GM23338 (cell line): ENCODE data around the gene QRICH2. TPM values are rescaled to one million over a fixed set of nuclear protein-coding genes. Genes with fewer than 3 reads are reported as not detected.

Source experiments
- ATAC-seq: fragments of 200-7000 bp; cut with Tn5 transposase; 3 replicates; pipeline ENCODE4 v1.9.1; 2020
- DNase-seq: peaks from one replicate; pipeline ENCODE4 v3.0.0-alpha.2; 2015; ENCODE audit warnings: low spot score
- H2AFZ ChIP-seq: fragments of 200-600 bp; sonication (generic); 2 replicates; pipeline ENCODE4 v1.8.0; 2016; ENCODE audit warnings: antibody characterized with exemption, mild to moderate bottlenecking, moderate library complexity
- H3F3A ChIP-seq: fragments of 200-600 bp; sonication (generic); replicated peaks from 2 replicates; pipeline ENCODE4 v1.8.0; 2017; ENCODE audit warnings: antibody characterized with exemption, mixed run types, low read depth
- H3K27ac ChIP-seq: fragments of 200-600 bp; sonication (generic); 2 replicates; pipeline ENCODE4 v1.6.1; 2016; ENCODE audit warnings: low read depth
- H3K27me3 ChIP-seq: fragments of 200-600 bp; sonication (generic); 2 replicates; pipeline ENCODE4 v1.8.0; 2016; ENCODE audit warnings: mild to moderate bottlenecking, mixed run types, moderate library complexity; ENCODE audit not compliant: insufficient read depth
- H3K36me3 ChIP-seq: fragments of 200-600 bp; sonication (generic); 2 replicates; pipeline ENCODE4 v1.8.0; 2016; ENCODE audit warnings: mild to moderate bottlenecking; ENCODE audit not compliant: insufficient read depth
- H3K4me1 ChIP-seq: fragments of 200-600 bp; sonication (generic); 2 replicates; pipeline ENCODE4 v1.8.0; 2016; ENCODE audit warnings: mild to moderate bottlenecking, moderate library complexity; ENCODE audit not compliant: insufficient read depth
- H3K4me2 ChIP-seq: fragments of 200-600 bp; sonication (generic); 2 replicates; pipeline ENCODE4 v1.7.1; 2017; ENCODE audit warnings: mixed run types
- H3K4me3 ChIP-seq: fragments of 200-600 bp; sonication (generic); 2 replicates; pipeline ENCODE4 v1.6.1; 2016; ENCODE audit warnings: mixed run types
- H3K79me2 ChIP-seq: fragments of 200-600 bp; sonication (generic); replicated peaks from 2 replicates; pipeline ENCODE4 v1.8.0; 2017; ENCODE audit warnings: mild to moderate bottlenecking; ENCODE audit not compliant: insufficient read depth
- H3K9me2 ChIP-seq: fragments of 200-600 bp; sonication (generic); 2 replicates; pipeline ENCODE4 v1.8.0; 2017; ENCODE audit not compliant: insufficient read depth
- H4K20me1 ChIP-seq: fragments of 200-600 bp; sonication (generic); replicated peaks from 2 replicates; pipeline ENCODE4 v1.8.0; 2017; ENCODE audit warnings: mild to moderate bottlenecking; ENCODE audit not compliant: insufficient read depth
- H3K27ac Mint-ChIP-seq: 2 replicates; pipeline ENCODE4 v1.8.0; 2020; ENCODE audit warnings: inconsistent platforms, mild to moderate bottlenecking, moderate library complexity, mixed read lengths
- H3K27me3 Mint-ChIP-seq: 3 replicates; pipeline ENCODE4 v1.8.0; 2022; ENCODE audit warnings: low read depth, mild to moderate bottlenecking, moderate library complexity, mixed read lengths, inconsistent platforms; ENCODE audit not compliant: insufficient read depth, poor library complexity
- H3K36me3 Mint-ChIP-seq: 3 replicates; pipeline ENCODE4 v1.8.0; 2021; ENCODE audit warnings: low read depth, mild to moderate bottlenecking, inconsistent platforms, moderate library complexity, mixed read lengths
- H3K4me1 Mint-ChIP-seq: 3 replicates; pipeline ENCODE4 v1.8.0; 2020; ENCODE audit warnings: mild to moderate bottlenecking, inconsistent platforms, mixed read lengths
- H3K4me3 Mint-ChIP-seq: 3 replicates; pipeline ENCODE4 v1.8.0; 2021; ENCODE audit warnings: moderate library complexity, mild to moderate bottlenecking, inconsistent platforms, mixed read lengths
- H3K9me3 Mint-ChIP-seq: 3 replicates; pipeline ENCODE4 v1.8.0; 2020; ENCODE audit warnings: moderate library complexity, mild to moderate bottlenecking, inconsistent platforms, mixed read lengths
- CREB1 ChIP-seq: fragments of 250-450 bp; sonication (Bioruptor Pico); IDR thresholded peaks from 2 replicates; pipeline ENCODE4 v1.5.0; 2020; ENCODE audit warnings: low read depth, mild to moderate bottlenecking, moderate library complexity
- CTCF ChIP-seq, 2 experiments: fragments of 200-600 bp in 1 of 2; sonication (generic) in 1 of 2; conservative IDR thresholded peaks; 2 replicates each; pipeline versions ENCODE4 v1.5.1 to v1.6.1; 2016 to 2017; ENCODE audit warnings: antibody characterized with exemption in 2 of 2, low read depth in 2 of 2, mild to moderate bottlenecking in 2 of 2, moderate library complexity in 1 of 2
- EZH2 ChIP-seq: fragments of 200-600 bp; sonication (generic); IDR thresholded peaks from one replicate; pipeline ENCODE4 v1.8.0; 2017; ENCODE audit warnings: antibody characterized with exemption, mild to moderate bottlenecking, low read depth; ENCODE audit not compliant: unreplicated experiment
- EZH2phosphoT487 ChIP-seq: fragments of 200-600 bp; sonication (generic); IDR thresholded peaks from one replicate; pipeline ENCODE4 v1.8.1; 2018; ENCODE audit warnings: antibody characterized with exemption; ENCODE audit not compliant: unreplicated experiment
- JUNB ChIP-seq: IDR thresholded peaks from one replicate; pipeline ENCODE4 v1.6.1; 2016; ENCODE audit warnings: antibody characterized with exemption; ENCODE audit not compliant: unreplicated experiment
- NANOG ChIP-seq: IDR thresholded peaks from 2 replicates; pipeline ENCODE4 v1.6.1; 2016; ENCODE audit warnings: antibody characterized with exemption, borderline replicate concordance
- POLR2AphosphoS5 ChIP-seq: IDR thresholded peaks from 2 replicates; pipeline ENCODE4 v1.6.1; 2016; ENCODE audit warnings: antibody characterized with exemption, low read depth
- REST ChIP-seq: IDR thresholded peaks from one replicate; pipeline ENCODE4 v1.6.1; 2018; ENCODE audit warnings: antibody characterized with exemption; ENCODE audit not compliant: unreplicated experiment
- STAT1 ChIP-seq: IDR thresholded peaks from one replicate; pipeline ENCODE4 v1.6.1; 2016; ENCODE audit warnings: antibody characterized with exemption; ENCODE audit not compliant: unreplicated experiment
- ZNF114 ChIP-seq: fragments of 250-450 bp; sonication (Bioruptor Pico); IDR thresholded peaks from 2 replicates; pipeline ENCODE4 v1.5.0; 2020; ENCODE audit warnings: mild to moderate bottlenecking, moderate library complexity
- ZNF331 ChIP-seq: fragments of 250-450 bp; sonication (Bioruptor Pico); IDR thresholded peaks from 2 replicates; pipeline ENCODE4 v1.5.0; 2020; ENCODE audit warnings: low read depth, mild to moderate bottlenecking, moderate library complexity
- polyA plus RNA-seq: library from polyadenylated mRNA; unstranded; fragments of >200 nt; fragmentation: Nextera tagmentation; extraction: Ambion mirVana; gene quantifications from 2 replicates; pipeline ENCODE4 v1.2.1, GENCODE V29; 2016
- total RNA-seq: library from RNA; depleted of rRNA; stranded (reverse); fragments of >200 nt; shearing (Covaris generic); gene quantifications from 2 replicates; pipeline ENCODE4 v1.2.3, GENCODE V29; 2014
- TF ChIP-seq, protein P1 (sequence below): fragments of 250-450 bp; sonication (Bioruptor Pico); IDR thresholded peaks from 2 replicates; pipeline ENCODE4 v1.5.0; 2020; ENCODE audit warnings: mild to moderate bottlenecking, moderate library complexity
- TF ChIP-seq, protein P2 (sequence below): IDR thresholded peaks from 2 replicates; pipeline ENCODE4 v1.6.1; 2016; ENCODE audit warnings: antibody characterized with exemption

Gene QRICH2
- total and polyA plus RNA-seq, 2 experiments from 2014 or later = 2.2 to 3.7 TPM

DNA sequence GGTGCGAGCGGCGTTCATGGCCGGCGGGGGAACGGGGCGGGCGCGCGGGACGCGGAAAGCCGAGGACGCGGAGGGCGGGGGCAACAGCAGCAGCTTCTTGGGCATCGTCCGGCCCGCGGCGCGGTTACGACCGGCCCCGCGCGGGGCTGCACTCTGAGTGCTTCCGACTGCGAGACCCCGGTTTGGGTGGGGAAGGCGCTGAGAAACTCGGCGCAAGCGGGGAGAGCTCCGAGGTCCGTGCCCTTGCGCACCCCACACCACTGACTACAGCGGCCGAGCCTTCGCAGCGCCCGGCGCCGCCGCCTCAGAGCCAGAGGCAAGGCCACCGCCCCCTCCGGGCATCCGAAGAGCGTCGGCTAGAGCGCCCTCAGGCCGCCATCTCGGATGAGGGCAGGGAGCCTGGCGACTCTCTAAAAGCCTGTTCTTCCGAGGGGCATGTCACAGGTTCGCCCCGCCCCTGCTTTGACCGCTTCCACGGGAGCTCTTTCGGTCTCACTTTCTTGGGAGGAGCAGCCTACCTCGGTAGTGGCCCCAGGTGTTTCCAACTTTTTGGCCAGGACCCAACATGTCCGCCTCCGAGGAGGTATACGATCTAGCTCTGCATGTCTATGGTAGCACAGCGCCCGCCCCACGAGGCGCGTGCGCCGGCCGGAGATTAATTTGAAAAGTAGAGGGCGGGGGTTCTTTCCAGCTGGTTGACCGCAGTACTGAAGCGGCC is 45.7 kb upstream of the QRICH2 start, which contains the start of gene PRPSAP1:
Gene PRPSAP1 (minus strand): TSS at position 318 of the 718 bp plus-strand sequence. CDS start 213 bp downstream, at position 105.
- Histone ChIP-seq H3K27ac (peak within 1 kb of the TSS; percentile 94), H4K20me1 (peaks cover 4% of the 10 kb centered on the region; the same call in 1 of the 2 replicates), H3K4me3 (peak within 1 kb of the TSS; percentile 88), H3K79me2 (peaks cover 32% of the 10 kb centered on the region), H3K4me1 (peaks cover 7% of the 10 kb centered on the region), H2AFZ (peak within 1 kb of the TSS; percentile 93), H3F3A (no peaks in the 10 kb centered on the region), H3K36me3 (no peaks in the 10 kb centered on the region), H3K27me3 (no peaks in the 10 kb centered on the region), H3K9me2 (no peaks in the 10 kb centered on the region), H3K4me2 (peak within 1 kb of the TSS; percentile 81)
- DNase-seq (peak; percentile 96), ATAC-seq (peak; percentile 95)
- Mint-ChIP-seq H3K27me3 (peaks cover 17% of the 10 kb centered on the region), H3K9me3 (no peaks in the 10 kb centered on the region), H3K27ac (peak within 1 kb of the TSS; percentile 100), H3K36me3 (peaks cover 2% of the 10 kb centered on the region; the same call in 2 of the 3 replicates), H3K4me3 (peak within 1 kb of the TSS; percentile 95), H3K4me1 (peaks cover 14% of the 10 kb centered on the region; the same call in 2 of the 3 replicates)
- TF ChIP-seq ZNF331 (no peak), POLR2AphosphoS5 (peak; percentile 94), NANOG (no peak), REST (peak; percentile 17), EZH2phosphoT487 (no peak), EZH2 (no peak), STAT1 (no peak), CREB1 (CRISPR knock-in tag) (0 out of 2 replicates have a peak, but pooled peaks have one; percentile 31), ZNF114 (0 out of 2 replicates have a peak, but pooled peaks have one; percentile 23), JUNB (no peak), CTCF (conservative IDR thresholded peaks at IDR 0.05; ENCODE audit: low read depth in 2 of 2) (no peak)
- TF ChIP-seq, protein P1, sequence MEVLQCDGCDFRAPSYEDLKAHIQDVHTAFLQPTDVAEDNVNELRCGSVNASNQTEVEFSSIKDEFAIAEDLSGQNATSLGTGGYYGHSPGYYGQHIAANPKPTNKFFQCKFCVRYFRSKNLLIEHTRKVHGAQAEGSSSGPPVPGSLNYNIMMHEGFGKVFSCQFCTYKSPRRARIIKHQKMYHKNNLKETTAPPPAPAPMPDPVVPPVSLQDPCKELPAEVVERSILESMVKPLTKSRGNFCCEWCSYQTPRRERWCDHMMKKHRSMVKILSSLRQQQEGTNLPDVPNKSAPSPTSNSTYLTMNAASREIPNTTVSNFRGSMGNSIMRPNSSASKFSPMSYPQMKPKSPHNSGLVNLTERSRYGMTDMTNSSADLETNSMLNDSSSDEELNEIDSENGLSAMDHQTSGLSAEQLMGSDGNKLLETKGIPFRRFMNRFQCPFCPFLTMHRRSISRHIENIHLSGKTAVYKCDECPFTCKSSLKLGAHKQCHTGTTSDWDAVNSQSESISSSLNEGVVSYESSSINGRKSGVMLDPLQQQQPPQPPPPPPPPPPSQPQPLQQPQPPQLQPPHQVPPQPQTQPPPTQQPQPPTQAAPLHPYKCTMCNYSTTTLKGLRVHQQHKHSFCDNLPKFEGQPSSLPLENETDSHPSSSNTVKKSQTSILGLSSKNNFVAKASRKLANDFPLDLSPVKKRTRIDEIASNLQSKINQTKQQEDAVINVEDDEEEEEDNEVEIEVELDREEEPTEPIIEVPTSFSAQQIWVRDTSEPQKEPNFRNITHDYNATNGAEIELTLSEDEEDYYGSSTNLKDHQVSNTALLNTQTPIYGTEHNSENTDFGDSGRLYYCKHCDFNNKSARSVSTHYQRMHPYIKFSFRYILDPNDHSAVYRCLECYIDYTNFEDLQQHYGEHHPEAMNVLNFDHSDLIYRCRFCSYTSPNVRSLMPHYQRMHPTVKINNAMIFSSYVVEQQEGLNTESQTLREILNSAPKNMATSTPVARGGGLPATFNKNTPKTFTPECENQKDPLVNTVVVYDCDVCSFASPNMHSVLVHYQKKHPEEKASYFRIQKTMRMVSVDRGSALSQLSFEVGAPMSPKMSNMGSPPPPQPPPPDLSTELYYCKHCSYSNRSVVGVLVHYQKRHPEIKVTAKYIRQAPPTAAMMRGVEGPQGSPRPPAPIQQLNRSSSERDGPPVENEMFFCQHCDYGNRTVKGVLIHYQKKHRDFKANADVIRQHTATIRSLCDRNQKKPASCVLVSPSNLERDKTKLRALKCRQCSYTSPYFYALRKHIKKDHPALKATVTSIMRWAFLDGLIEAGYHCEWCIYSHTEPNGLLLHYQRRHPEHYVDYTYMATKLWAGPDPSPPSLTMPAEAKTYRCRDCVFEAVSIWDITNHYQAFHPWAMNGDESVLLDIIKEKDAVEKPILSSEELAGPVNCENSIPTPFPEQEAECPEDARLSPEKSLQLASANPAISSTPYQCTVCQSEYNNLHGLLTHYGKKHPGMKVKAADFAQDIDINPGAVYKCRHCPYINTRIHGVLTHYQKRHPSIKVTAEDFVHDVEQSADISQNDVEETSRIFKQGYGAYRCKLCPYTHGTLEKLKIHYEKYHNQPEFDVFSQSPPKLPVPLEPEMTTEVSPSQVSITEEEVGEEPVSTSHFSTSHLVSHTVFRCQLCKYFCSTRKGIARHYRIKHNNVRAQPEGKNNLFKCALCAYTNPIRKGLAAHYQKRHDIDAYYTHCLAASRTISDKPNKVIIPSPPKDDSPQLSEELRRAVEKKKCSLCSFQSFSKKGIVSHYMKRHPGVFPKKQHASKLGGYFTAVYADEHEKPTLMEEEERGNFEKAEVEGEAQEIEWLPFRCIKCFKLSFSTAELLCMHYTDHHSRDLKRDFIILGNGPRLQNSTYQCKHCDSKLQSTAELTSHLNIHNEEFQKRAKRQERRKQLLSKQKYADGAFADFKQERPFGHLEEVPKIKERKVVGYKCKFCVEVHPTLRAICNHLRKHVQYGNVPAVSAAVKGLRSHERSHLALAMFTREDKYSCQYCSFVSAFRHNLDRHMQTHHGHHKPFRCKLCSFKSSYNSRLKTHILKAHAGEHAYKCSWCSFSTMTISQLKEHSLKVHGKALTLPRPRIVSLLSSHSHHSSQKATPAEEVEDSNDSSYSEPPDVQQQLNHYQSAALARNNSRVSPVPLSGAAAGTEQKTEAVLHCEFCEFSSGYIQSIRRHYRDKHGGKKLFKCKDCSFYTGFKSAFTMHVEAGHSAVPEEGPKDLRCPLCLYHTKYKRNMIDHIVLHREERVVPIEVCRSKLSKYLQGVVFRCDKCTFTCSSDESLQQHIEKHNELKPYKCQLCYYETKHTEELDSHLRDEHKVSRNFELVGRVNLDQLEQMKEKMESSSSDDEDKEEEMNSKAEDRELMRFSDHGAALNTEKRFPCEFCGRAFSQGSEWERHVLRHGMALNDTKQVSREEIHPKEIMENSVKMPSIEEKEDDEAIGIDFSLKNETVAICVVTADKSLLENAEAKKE = no peak
- TF ChIP-seq, protein P2, sequence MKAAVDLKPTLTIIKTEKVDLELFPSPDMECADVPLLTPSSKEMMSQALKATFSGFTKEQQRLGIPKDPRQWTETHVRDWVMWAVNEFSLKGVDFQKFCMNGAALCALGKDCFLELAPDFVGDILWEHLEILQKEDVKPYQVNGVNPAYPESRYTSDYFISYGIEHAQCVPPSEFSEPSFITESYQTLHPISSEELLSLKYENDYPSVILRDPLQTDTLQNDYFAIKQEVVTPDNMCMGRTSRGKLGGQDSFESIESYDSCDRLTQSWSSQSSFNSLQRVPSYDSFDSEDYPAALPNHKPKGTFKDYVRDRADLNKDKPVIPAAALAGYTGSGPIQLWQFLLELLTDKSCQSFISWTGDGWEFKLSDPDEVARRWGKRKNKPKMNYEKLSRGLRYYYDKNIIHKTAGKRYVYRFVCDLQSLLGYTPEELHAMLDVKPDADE = peak; percentile 74
